Mononuclear cell (primary cell): Measurements from ENCODE around the gene ANG. TPM values are rescaled to one million over a fixed set of nuclear protein-coding genes. Genes with fewer than 3 reads are reported as not detected.
"Not testable (repeated sequence)": the region's sequence is repeated elsewhere in the genome, so short reads cannot be mapped to it uniquely, and the experiment has no call there.

ENCODE experiments used
- H3K27me3 ChIP-seq: 2 replicates; pipeline ENCODE4 v1.6.0; 2011; ENCODE audit warnings: low read length, control low read depth; ENCODE audit not compliant: insufficient read depth
- H3K4me1 ChIP-seq: 2 replicates; pipeline ENCODE4 v1.5.1; 2011; ENCODE audit warnings: mild to moderate bottlenecking, low read length, control low read depth; ENCODE audit not compliant: insufficient read depth
- H3K4me3 ChIP-seq: 2 replicates; pipeline ENCODE4 v1.5.1; 2011; ENCODE audit warnings: mild to moderate bottlenecking, low read length, moderate library complexity
- H3K9me3 ChIP-seq: 2 replicates; pipeline ENCODE4 v1.5.1; 2011; ENCODE audit warnings: low read depth, mild to moderate bottlenecking, control low read depth, low read length
- total RNA-seq: library from RNA; depleted of rRNA; stranded (reverse); fragments of >200 nt; gene quantifications from one replicate; pipeline ENCODE4 v1.2.3, GENCODE V29; 2012

The ANG gene
- total RNA-seq, 1 donor: 1.3 TPM

DNA sequence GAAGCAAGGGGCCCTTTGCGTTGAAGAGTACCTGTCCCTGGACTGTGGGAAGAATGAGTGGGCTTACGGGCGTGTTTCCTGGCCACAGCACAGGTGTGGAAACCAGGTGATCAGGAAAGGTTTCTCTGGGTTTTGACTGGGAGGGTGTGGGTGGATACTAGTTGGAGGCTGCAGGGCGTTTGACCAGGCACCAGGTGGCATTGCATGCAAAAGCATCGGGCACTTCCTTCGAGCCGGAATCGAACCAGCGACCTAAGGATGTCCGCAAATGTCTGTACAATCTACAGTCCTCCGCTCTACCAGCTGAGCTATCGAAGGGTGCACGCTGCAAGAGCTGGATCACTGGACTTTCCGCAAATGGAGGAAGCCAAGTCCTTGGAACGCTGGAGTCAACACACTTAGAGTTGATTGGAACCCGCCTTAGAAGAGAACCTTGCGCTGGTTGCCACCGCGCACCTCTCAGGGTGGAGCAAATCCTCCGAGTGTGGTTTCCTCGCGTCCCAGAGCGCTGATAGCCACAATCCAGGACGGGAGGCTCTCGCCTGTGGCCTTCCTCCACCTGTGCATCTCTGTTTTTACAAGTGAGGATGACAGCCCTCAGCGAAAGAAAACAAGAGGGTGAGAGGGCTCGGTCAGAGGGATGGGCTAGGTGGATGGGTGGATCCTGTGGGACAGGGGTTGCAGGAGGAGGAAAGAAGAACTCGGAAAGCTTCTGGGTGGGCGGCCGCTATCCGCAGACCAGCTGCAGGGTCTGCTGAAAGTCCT is 25.4 kb upstream of the ANG start:
- Histone ChIP-seq H3K4me3 (peak overlapping the region; percentile 17), H3K27me3 (peaks cover 6% of the 10 kb centered on the region), H3K9me3 (no peaks in the 10 kb centered on the region), H3K4me1 (peaks cover 30% of the 10 kb centered on the region)

DNA sequence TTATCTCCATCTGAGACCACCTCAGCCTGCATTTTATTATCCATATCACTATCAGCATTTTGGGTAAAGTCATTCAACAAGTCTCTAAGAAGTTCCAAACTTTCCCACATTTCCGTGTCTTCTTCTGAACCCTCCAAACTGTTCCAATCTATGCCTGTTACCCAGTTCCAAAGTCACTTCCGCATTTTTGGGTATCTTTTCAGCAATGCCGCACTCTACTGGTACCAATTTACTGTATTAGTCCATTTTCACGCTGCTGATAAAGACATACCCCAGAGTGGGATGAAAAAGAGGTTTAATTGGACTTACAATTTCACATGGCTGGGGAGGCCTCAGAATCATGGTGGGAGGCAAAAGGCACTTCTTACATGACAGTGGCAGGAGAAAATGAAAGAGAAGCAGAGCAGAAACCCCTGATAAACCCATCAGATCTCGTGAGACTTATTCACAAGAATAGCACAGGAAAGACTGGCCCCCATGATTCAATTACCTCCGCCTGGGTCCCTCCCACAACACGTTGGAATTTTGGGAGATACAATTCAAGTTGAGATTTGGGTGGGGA is 22.1 kb upstream of the ANG start:
- H3K9me3 ChIP-seq, H3K27me3 ChIP-seq, H3K4me3 ChIP-seq: not testable (repeated sequence)
- peaks cover 40% of the 10 kb centered on the region for H3K4me1 ChIP-seq

DNA sequence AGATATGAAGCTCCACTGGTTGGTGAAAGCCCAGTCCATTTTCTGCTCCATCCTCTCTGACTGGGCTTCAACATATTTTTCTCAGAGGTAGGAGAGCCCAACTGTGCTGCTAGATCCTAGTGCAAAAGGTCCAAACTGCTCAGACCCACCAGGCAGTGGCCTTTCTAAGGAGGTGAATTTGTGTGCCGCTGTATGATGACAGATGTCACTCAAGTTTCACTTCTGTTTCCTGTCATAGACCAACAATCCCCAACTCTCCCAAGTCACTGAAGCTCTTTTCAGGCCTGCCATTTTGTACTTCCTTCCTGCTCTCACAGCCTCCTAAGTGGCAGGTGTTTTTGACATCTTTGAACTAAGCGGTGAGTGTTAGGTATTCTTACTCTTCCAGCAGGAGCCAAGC is 20.6 kb upstream of the ANG start:
- H3K4me1 ChIP-seq: peaks cover 35% of the 10 kb centered on the region
- H3K27me3 ChIP-seq: no peaks in the 10 kb centered on the region
- no peak overlapping the region for H3K4me3 ChIP-seq

GRCh38 chr14:20668969-20669368 is 19.6 kb upstream of the ANG start:
- Histone ChIP-seq H3K4me1 (peaks cover 25% of the 10 kb centered on the region), H3K9me3 (no peaks in the 10 kb centered on the region), H3K4me3 (no peak overlapping the region), H3K27me3 (no peaks in the 10 kb centered on the region)

More for the DNA sequence above, 20.6 kb upstream of the ANG start:
- H3K9me3 ChIP-seq: no peaks in the 10 kb centered on the region

- Histone ChIP-seq H3K4me1 (peaks cover 21% of the 10 kb centered on the region), H3K4me3 (no peak overlapping the region), H3K27me3 (no peaks in the 10 kb centered on the region), H3K9me3 (no peaks in the 10 kb centered on the region)
Observed at GRCh38 chr14:20671597-20672283, 16.8 kb upstream of the ANG start.

- H3K27me3 ChIP-seq: no peaks in the 10 kb centered on the region
- no peaks in the 10 kb centered on the region for H3K9me3 ChIP-seq
- peaks cover 13% of the 10 kb centered on the region for H3K4me1 ChIP-seq
- no peak overlapping the region for H3K4me3 ChIP-seq
Observed at GRCh38 chr14:20675669-20676068, 12.9 kb upstream of the ANG start.

GRCh38 chr14:20676072-20676471 is 12.5 kb upstream of the ANG start:
- Histone ChIP-seq H3K9me3 (no peaks in the 10 kb centered on the region), H3K4me1 (peaks cover 17% of the 10 kb centered on the region), H3K4me3 (no peak overlapping the region), H3K27me3 (no peaks in the 10 kb centered on the region)

DNA sequence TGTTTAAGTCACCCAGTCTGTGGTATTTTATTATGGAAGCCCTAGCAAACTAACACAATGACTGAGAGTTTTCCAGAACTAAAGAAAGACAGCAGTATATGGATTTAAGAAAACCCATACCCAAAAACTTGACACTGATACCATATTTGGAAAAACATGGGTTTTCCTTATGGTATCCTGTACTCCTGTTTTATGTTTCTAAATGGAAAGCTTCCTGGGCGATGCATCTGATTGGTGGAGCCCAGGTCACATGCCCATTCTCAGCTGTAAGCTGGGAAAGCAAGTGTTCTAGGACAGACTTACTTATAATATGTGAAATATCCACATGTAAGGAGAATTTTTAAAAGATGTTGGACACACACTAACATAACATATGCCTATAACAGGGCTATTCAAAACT is 8.7 kb upstream of the ANG start:
- no peaks in the 10 kb centered on the region for H3K27me3 ChIP-seq
- H3K4me1 ChIP-seq: peaks cover 42% of the 10 kb centered on the region
- no peak overlapping the region for H3K4me3 ChIP-seq
- no peaks in the 10 kb centered on the region for H3K9me3 ChIP-seq

DNA sequence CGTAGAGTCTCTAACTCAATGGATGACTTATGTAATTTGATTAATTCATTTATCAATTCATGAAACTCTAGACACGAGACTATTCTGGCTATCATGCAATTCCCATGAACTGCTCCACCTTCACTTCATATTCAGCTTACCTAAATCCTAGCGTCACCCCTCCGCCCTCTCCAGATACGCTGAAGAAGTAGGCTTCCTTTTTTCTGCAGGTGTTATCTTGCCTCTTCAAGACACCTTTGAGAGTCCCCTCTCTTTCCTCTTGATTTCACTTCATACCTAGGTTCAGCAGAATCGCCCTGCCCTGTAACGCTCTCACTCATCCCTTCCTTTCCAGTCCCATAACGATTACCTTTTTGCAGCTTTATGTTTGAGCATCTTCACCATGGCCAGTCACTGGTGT is 8.2 kb upstream of the ANG start:
- H3K4me1 ChIP-seq: peaks cover 47% of the 10 kb centered on the region
- no peaks in the 10 kb centered on the region for H3K27me3 ChIP-seq
- no peak overlapping the region for H3K4me3 ChIP-seq
- no peaks in the 10 kb centered on the region for H3K9me3 ChIP-seq

DNA sequence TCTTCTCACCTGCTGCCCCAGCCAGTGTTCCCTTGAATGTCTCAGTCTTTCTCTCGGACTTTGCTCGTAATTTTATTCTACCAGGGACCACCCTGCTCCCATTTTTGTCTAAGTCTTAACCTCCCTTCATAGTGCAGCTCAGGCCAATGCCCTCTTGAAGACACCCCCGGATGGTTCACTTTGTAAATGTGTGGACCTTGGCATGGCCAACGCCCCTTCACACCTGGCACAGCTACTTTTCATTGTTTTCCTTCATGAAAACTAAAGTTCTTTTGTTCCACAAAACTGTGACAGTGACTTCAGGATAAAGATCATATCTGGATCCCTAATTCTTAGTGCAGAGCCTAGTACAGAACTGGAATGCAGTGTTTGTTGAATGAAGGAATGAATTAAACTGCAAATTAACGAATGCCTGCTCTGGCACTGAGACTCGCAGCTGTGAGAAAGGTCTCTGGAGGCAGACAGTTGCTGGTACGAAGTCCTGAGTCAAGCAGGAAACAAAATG is 7.7 kb upstream of the ANG start:
- peak overlapping the region; percentile 93 for H3K4me3 ChIP-seq
- H3K4me1 ChIP-seq: peaks cover 52% of the 10 kb centered on the region
- H3K9me3 ChIP-seq: no peaks in the 10 kb centered on the region
- H3K27me3 ChIP-seq: no peaks in the 10 kb centered on the region

DNA sequence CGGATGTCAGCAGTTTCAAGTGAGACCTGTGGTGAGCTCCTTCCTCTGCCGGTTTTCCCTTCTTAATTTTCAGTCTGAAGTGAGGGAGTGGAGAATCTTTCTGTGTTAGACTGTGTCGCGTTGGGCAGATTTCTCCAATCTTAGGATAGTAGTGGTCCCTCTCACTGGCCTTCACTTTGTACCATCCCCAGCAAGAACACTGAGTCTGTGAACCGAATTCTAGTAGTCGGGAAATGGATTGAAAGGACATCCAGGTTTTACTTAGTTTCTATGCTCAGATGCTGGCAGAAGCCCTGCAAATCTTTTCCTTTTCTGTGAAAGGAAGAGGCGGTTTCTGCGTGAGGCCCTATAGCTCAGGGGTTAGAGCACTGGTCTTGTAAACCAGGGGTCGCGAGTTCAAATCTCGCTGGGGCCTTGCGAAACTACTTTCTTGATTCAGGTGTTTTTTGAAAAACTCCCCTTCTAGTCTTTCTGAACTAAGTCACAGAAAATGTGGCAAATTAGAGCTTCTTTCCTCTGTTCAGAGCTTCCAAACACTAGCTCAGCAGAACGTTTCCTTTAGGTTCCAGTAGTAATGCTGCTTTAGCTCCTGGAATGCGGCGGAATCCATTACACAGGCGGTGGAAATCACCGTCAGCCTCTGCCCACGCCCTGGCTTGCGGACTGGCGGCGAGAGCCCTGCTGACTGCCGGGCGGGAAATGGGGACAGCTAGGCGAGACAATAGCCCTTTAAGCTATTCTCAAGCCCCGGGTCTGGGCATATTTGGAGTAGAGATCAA is 7.0 kb upstream of the ANG start:
- Histone ChIP-seq H3K27me3 (no peaks in the 10 kb centered on the region), H3K4me1 (peaks cover 59% of the 10 kb centered on the region), H3K4me3 (peak overlapping the region; percentile 93), H3K9me3 (no peaks in the 10 kb centered on the region)

GRCh38 chr14:20682127-20682434 is 6.5 kb upstream of the ANG start:
- peak overlapping the region; percentile 93 for H3K4me3 ChIP-seq
- H3K9me3 ChIP-seq: no peaks in the 10 kb centered on the region
- H3K4me1 ChIP-seq: peaks cover 61% of the 10 kb centered on the region
- no peaks in the 10 kb centered on the region for H3K27me3 ChIP-seq

GRCh38 chr14:20682435-20683124 is 6.0 kb upstream of the ANG start:
- H3K4me1 ChIP-seq: peaks cover 61% of the 10 kb centered on the region
- H3K4me3 ChIP-seq: peak overlapping the region; percentile 93
- H3K27me3 ChIP-seq: no peaks in the 10 kb centered on the region
- no peaks in the 10 kb centered on the region for H3K9me3 ChIP-seq

DNA sequence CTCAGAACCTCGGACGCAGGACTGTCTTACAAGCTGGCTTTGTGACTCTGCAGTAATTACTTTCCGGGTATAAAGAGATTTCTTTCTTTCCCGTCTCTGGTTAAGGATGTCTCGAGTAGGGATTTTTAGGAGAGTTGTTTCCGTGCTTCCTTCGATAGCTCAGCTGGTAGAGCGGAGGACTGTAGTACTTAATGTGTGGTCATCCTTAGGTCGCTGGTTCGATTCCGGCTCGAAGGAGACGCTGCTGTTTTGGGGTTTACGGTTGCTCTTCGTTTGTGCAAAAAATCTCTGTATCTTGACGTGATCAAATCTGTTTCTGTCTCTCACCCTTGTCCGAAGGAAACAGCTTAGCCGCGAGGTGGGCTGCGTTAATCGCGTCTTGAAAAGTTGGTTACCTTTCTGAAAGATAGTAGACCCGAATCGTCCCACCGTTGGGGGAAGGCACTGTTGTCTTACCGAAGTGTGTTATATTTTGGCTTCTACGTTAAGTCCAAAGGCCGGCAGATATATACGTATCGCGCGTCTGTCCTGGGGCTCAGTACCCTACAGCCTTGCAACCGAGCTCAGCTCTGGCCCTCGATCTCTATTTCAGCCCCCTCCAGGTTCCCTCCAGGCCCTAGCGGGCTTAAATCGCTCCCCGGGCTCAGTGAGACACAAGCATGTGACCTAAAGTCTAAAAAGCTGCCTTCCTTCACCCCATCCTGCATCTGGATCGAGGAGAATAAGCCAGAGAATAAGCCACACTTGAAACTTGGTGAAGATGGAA is 5.3 kb upstream of the ANG start:
- no peaks in the 10 kb centered on the region for H3K9me3 ChIP-seq
- H3K4me3 ChIP-seq: peak overlapping the region; percentile 93
- peaks cover 61% of the 10 kb centered on the region for H3K4me1 ChIP-seq
- H3K27me3 ChIP-seq: no peaks in the 10 kb centered on the region
